CD14-positive monocyte (primary cell): ENCODE results near the gene MEAF6. TPM values are rescaled to one million over a fixed set of nuclear protein-coding genes. Genes with fewer than 3 reads are reported as not detected.

ENCODE experiments used
- DNase-seq, 3 donors: peaks; one replicate each; pipeline ENCODE4 v3.0.0-alpha.2; 2011 to 2022
- H2AFZ ChIP-seq: 2 replicates; pipeline ENCODE4 v1.6.0; 2012; ENCODE audit warnings: mild to moderate bottlenecking, low read depth, low read length, inconsistent platforms; ENCODE audit not compliant: insufficient read depth, poor library complexity, severe bottlenecking
- H3K27ac ChIP-seq, 2 donors: 1 replicate in 1 of 2; 2 replicates in 1 of 2; pipeline ENCODE4 v1.5.1; 2012 to 2013; ENCODE audit warnings: low read length in 2 of 2, control low read depth in 1 of 2, inconsistent platforms in 1 of 2, low read depth in 1 of 2, mild to moderate bottlenecking in 1 of 2
- H3K27me3 ChIP-seq, 2 donors: one replicate each; pipeline versions ENCODE4 v1.6.0 to v1.6.1; 2011 to 2013; ENCODE audit warnings: low read length in 2 of 2; ENCODE audit not compliant: control insufficient read depth in 2 of 2, insufficient read depth in 2 of 2
- H3K36me3 ChIP-seq, 2 donors: replicated peaks in 1 of 2; 1 replicate in 1 of 2; 2 replicates in 1 of 2; pipeline versions ENCODE4 v1.5.1 to v1.6.1; 2012 to 2013; ENCODE audit warnings: low read length in 2 of 2, control low read depth in 1 of 2, inconsistent platforms in 1 of 2, mild to moderate bottlenecking in 1 of 2; ENCODE audit not compliant: insufficient read depth in 2 of 2, control insufficient read depth in 1 of 2
- H3K4me1 ChIP-seq, 2 donors: 1 replicate in 1 of 2; 2 replicates in 1 of 2; pipeline versions ENCODE4 v1.5.1 to v1.6.1; 2012 to 2013; ENCODE audit warnings: low read length in 2 of 2, control low read depth in 1 of 2, inconsistent platforms in 1 of 2, mild to moderate bottlenecking in 1 of 2, moderate library complexity in 1 of 2; ENCODE audit not compliant: insufficient read depth in 2 of 2, control insufficient read depth in 1 of 2
- H3K4me2 ChIP-seq: replicated peaks from 2 replicates; pipeline ENCODE3; 2012; ENCODE audit warnings: low read length, moderate library complexity, mild to moderate bottlenecking; ENCODE audit not compliant: poor library complexity, severe bottlenecking; ENCODE audit errors: extremely low read depth
- H3K4me3 ChIP-seq, 3 experiments: fragments of 200-600 bp in 1 of 3; sonication (generic) in 1 of 3; replicated peaks in 1 of 3; 1 replicate in 2 of 3; 2 replicates in 1 of 3; pipeline ENCODE4 v1.5.1; 2011 to 2013; ENCODE audit warnings: low read length in 3 of 3, mild to moderate bottlenecking in 3 of 3, control low read depth in 2 of 3, low read depth in 2 of 3, inconsistent platforms in 1 of 3, moderate library complexity in 1 of 3
- H3K79me2 ChIP-seq: 2 replicates; pipeline ENCODE4 v1.6.0; 2012; ENCODE audit warnings: mild to moderate bottlenecking, control low read depth, inconsistent platforms, low read length, moderate library complexity; ENCODE audit not compliant: insufficient read depth
- H3K9ac ChIP-seq: 2 replicates; pipeline ENCODE4 v1.6.0; 2017; ENCODE audit warnings: low read length, mild to moderate bottlenecking; ENCODE audit not compliant: insufficient read depth, poor library complexity, severe bottlenecking
- H3K9me3 ChIP-seq, 2 donors: replicated peaks in 1 of 2; 1 replicate in 1 of 2; 2 replicates in 1 of 2; pipeline versions ENCODE4 v1.5.1 to v1.6.1; 2012 to 2013; ENCODE audit warnings: low read length in 2 of 2, control low read depth in 1 of 2; ENCODE audit not compliant: control insufficient read depth in 1 of 2, insufficient read depth in 1 of 2
- H4K20me1 ChIP-seq: 2 replicates; pipeline ENCODE4 v1.6.0; 2012; ENCODE audit warnings: mild to moderate bottlenecking, low read length, control low read depth, moderate library complexity; ENCODE audit not compliant: insufficient read depth
- H3K27ac Mint-ChIP-seq, 7 donors: one replicate each; pipeline ENCODE4 v1.8.0; 2020; ENCODE audit warnings: mild to moderate bottlenecking in 7 of 7, mixed read lengths in 7 of 7, moderate library complexity in 6 of 7, inconsistent platforms in 2 of 7
- H3K27me3 Mint-ChIP-seq, 3 donors: one replicate each; pipeline ENCODE4 v1.8.0; 2021 to 2022; ENCODE audit warnings: low read depth in 3 of 3, mild to moderate bottlenecking in 3 of 3, mixed read lengths in 3 of 3, moderate library complexity in 3 of 3, inconsistent platforms in 1 of 3
- H3K36me3 Mint-ChIP-seq, 2 donors: one replicate each; pipeline ENCODE4 v1.8.0; 2020; ENCODE audit warnings: mixed read lengths in 2 of 2, inconsistent platforms in 1 of 2, mild to moderate bottlenecking in 1 of 2
- H3K4me1 Mint-ChIP-seq: one replicate; pipeline ENCODE4 v1.8.0; 2020; ENCODE audit warnings: mild to moderate bottlenecking, mixed read lengths
- H3K4me3 Mint-ChIP-seq, 2 donors: one replicate each; pipeline ENCODE4 v1.8.0; 2020; ENCODE audit warnings: mild to moderate bottlenecking in 2 of 2, mixed read lengths in 2 of 2, moderate library complexity in 1 of 2
- H3K9me3 Mint-ChIP-seq, 7 donors: one replicate each; pipeline ENCODE4 v1.8.0; 2020 to 2022; ENCODE audit warnings: mixed read lengths in 7 of 7, mild to moderate bottlenecking in 6 of 7, moderate library complexity in 6 of 7, inconsistent platforms in 2 of 7
- CTCF ChIP-seq: fragments of 200-600 bp; IDR thresholded peaks from one replicate; pipeline ENCODE4 v1.8.0; 2022; ENCODE audit warnings: antibody characterized with exemption, mild to moderate bottlenecking
- WGBS: methylation state at CpG from one replicate; pipeline ENCODE4 v1.1.5; 2013; ENCODE audit warnings: missing lambda C conversion rate; ENCODE audit not compliant: insufficient coverage; 5-methylcytosine and 5-hydroxymethylcytosine counted together
- intact Hi-C, 2 donors: fragments of 100-400 bp; cut with micrococcal nuclease; formaldehyde crosslinking; loops; one replicate each; pipeline versions ENCODE4 v1.15.0 to v1.15.1; 2023
- polyA plus RNA-seq, 3 donors: library from polyadenylated mRNA; depleted of rRNA in 1 of 3; unstranded in 2 of 3; stranded (reverse) in 1 of 3; fragments of 300-500 nt in 2 of 3; fragments of >200 nt in 1 of 3; fragmentation: Illumina TruSeq in 2 of 3; gene quantifications; 1 replicate in 2 of 3; 2 replicates in 1 of 3; pipeline ENCODE4 v1.2.3, GENCODE V29; 2012 to 2021

MEAF6 gene
- polyA plus RNA-seq, 3 donors = 56.7 to 99.8 (median 79.2) TPM

- Histone ChIP-seq H2AFZ (peak overlapping the region; percentile 71), H3K4me3 (no peak overlapping the region), H3K27me3 (no peaks in the 10 kb centered on the region), H3K36me3 (peaks cover 0 to 10% of the 10 kb centered on the region in 2 donors), H3K4me1 (peaks cover 11 to 24% of the 10 kb centered on the region in 2 donors), H3K27ac (no peak overlapping the region), H4K20me1 (no peaks in the 10 kb centered on the region), H3K79me2 (peaks cover 17% of the 10 kb centered on the region), H3K9me3 (no peaks in the 10 kb centered on the region), H3K9ac (no peak overlapping the region), H3K4me2 (no peak overlapping the region)
- Mint-ChIP-seq H3K36me3 (peaks cover 6 to 8% of the 10 kb centered on the region in 2 donors), H3K4me3 (no peak overlapping the region), H3K4me1 (peaks cover 21% of the 10 kb centered on the region), H3K9me3 (peaks cover 0 to 9% (median 0%) of the 10 kb centered on the region in 7 donors), H3K27me3 (no peaks in the 10 kb centered on the region), H3K27ac (peak overlapping the region in 2 of 7 donors; percentile 12 to 34)
- no peak for TF ChIP-seq CTCF
- 100% methylated on average over 1 of the region's 3 CpGs for WGBS
- intact Hi-C loops = loop anchor here (5.0 to 10.0 kb wide), 3 partner anchors 40 to 457 kb away; partner anchors contain the start of genes GNL2 (in 1 of the 2) and UTP11 (in 1 of the 2)
- DNase-seq = no peak
These were observed 42.8 kb upstream of the MEAF6 start for GRCh38 chr1:37557402-37557801.

GRCh38 chr1:37556712-37557196 is 42.2 kb upstream of the MEAF6 start, which contains the start of gene DNALI1:
Gene DNALI1 (plus strand): TSS chr1:37556940. CDS start chr1:37556995, 55 bp downstream.
- peaks cover 11 to 26% of the 10 kb centered on the region in 2 donors for H3K4me1 ChIP-seq
- Mint-ChIP-seq H3K27me3 (no peaks in the 10 kb centered on the region), H3K4me1 (peaks cover 21% of the 10 kb centered on the region), H3K9me3 (peaks cover 0 to 7% (median 0%) of the 10 kb centered on the region in 7 donors), H3K36me3 (peaks cover 11% of the 10 kb centered on the region in 2 donors), H3K4me3 (peak within 1 kb of the TSS; percentile 45 to 72), H3K27ac (peak within 1 kb of the TSS in 3 of 7 donors; percentile 12 to 34 (median 13))
- peaks cover 23% of the 10 kb centered on the region for H3K79me2 ChIP-seq
- no peak within 1 kb of the TSS for H3K4me3 ChIP-seq
- intact Hi-C loops = loop anchor here (5.0 to 10.0 kb wide), 3 partner anchors 41 to 458 kb away; partner anchors contain the start of genes GNL2 (in 1 of the 2) and UTP11 (in 1 of the 2)
- no peaks in the 10 kb centered on the region for H3K9me3 ChIP-seq
- no peak within 1 kb of the TSS for H3K27ac ChIP-seq
- no peaks in the 10 kb centered on the region for H4K20me1 ChIP-seq
- 39% methylated on average over 31 of the region's 31 CpGs for WGBS
- peak; percentile 8 to 40 (median 21) for DNase-seq
- peak within 1 kb of the TSS; percentile 22 for H3K4me2 ChIP-seq
- no peak for TF ChIP-seq CTCF
- H3K9ac ChIP-seq = peak within 1 kb of the TSS; percentile 34
- peak within 1 kb of the TSS; percentile 71 for H2AFZ ChIP-seq
- no peaks in the 10 kb centered on the region for H3K27me3 ChIP-seq
- peaks cover 0 to 10% of the 10 kb centered on the region in 2 donors for H3K36me3 ChIP-seq
